ENCODE data around the gene OR2J2. TPM values are rescaled to one million over a fixed set of nuclear protein-coding genes. Genes with fewer than 3 reads are reported as not detected.
A peak's percentile ranks its signal among the peaks of the same experiment; 100 is the strongest.
"Not testable (repeated sequence)": the region's sequence is repeated elsewhere in the genome, so short reads cannot be mapped to it uniquely, and the experiment has no call there.

The OR2J2 gene
- total and polyA plus RNA-seq, 4 donors, result 0.11 to 0.40 TPM; not detected in 2

DNA sequence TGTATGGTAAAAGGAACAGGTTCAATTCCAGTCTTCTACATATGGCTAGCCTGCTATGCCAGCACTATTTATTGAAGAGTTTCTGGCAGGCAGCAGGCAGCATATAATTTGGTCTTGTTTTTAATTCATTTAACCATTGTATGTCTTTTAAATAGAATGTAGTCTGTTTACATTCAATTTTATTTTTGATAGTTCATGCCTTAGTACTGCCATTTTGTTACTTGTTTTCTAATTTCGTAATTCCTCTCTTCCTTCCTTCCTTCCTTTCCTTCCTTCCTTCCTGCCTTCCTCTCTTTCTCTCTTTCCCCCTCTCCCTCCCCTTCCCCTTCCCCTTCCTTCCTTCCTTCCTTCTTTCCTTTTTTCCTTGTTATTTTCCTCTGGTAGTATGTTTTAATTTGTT is 17.6 kb upstream of the OR2J2 start:
- peaks cover 4% of the 10 kb centered on the region for H3K9me3 ChIP-seq (ENCODE audit: control insufficient read depth, insufficient read depth, low read length)
- no CpG with 5 or more reads among the region's 1 CpG for WGBS (ENCODE audit: insufficient coverage)
- peak in 1 of 6 donors; percentile 8 for DNase-seq (ENCODE audit: low read depth in 4 of 6, low spot score in 6 of 6)
- no peaks in the 10 kb centered on the region for H3K4me1 ChIP-seq (ENCODE audit: control insufficient read depth, insufficient read depth, low read length)
- no peak overlapping the region for H3K4me3 ChIP-seq (ENCODE audit: low read depth, low read length)
- H3K36me3 ChIP-seq (ENCODE audit: control insufficient read depth, insufficient read depth, low read length), result no peaks in the 10 kb centered on the region
- H3K27ac ChIP-seq (ENCODE audit: low read depth, low read length), result no peak overlapping the region
- no peaks in the 10 kb centered on the region for H3K27me3 ChIP-seq (ENCODE audit: control insufficient read depth, insufficient read depth, low read length)

- H3K36me3 ChIP-seq (ENCODE audit: control insufficient read depth, insufficient read depth, low read length); H3K27me3 ChIP-seq (ENCODE audit: control insufficient read depth, insufficient read depth, low read length); DNase-seq (ENCODE audit: low read depth in 4 of 6, low spot score in 6 of 6); H3K4me1 ChIP-seq (ENCODE audit: control insufficient read depth, insufficient read depth, low read length); H3K9me3 ChIP-seq (ENCODE audit: control insufficient read depth, insufficient read depth, low read length); H3K27ac ChIP-seq (ENCODE audit: low read depth, low read length); H3K4me3 ChIP-seq (ENCODE audit: low read depth, low read length): not testable (repeated sequence)
- WGBS (ENCODE audit: insufficient coverage), result no CpG with 5 or more reads among the region's 1 CpG
Measured at GRCh38 chr6:29155182-29155581, 15.5 kb upstream of the OR2J2 start.

DNA sequence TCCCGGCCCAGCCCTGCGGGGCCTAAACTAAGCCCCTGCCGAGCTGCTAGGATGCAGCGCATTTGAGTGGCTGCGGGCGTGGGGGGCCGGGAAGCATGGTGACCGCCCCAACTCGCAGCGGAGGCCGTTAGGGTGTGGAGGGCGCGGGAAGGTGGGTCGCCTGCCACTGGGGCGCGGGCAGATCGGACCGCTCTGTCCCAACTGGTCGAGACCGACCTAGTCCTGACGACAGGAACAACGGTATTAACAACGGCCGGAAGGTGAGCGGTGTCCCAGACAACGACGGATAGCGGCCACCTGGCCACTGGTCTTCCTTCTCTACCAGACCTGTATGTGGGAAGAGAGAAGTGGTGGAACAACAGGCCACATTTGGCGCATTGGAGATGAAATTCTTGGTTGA is 10.8 kb upstream of the OR2J2 start:
- not testable (repeated sequence) for H3K4me1 ChIP-seq (ENCODE audit: control insufficient read depth, insufficient read depth, low read length); DNase-seq (ENCODE audit: low read depth in 4 of 6, low spot score in 6 of 6); H3K9me3 ChIP-seq (ENCODE audit: control insufficient read depth, insufficient read depth, low read length); H3K27ac ChIP-seq (ENCODE audit: low read depth, low read length); H3K4me3 ChIP-seq (ENCODE audit: low read depth, low read length); H3K36me3 ChIP-seq (ENCODE audit: control insufficient read depth, insufficient read depth, low read length); H3K27me3 ChIP-seq (ENCODE audit: control insufficient read depth, insufficient read depth, low read length)
- 96% methylated on average over 8 of the region's 29 CpGs for WGBS (ENCODE audit: insufficient coverage)

GRCh38 chr6:29165571-29165970 is 5.1 kb upstream of the OR2J2 start:
- H3K27me3 ChIP-seq (ENCODE audit: control insufficient read depth, insufficient read depth, low read length); H3K27ac ChIP-seq (ENCODE audit: low read depth, low read length); H3K9me3 ChIP-seq (ENCODE audit: control insufficient read depth, insufficient read depth, low read length); DNase-seq (ENCODE audit: low read depth in 4 of 6, low spot score in 6 of 6); H3K4me1 ChIP-seq (ENCODE audit: control insufficient read depth, insufficient read depth, low read length); H3K36me3 ChIP-seq (ENCODE audit: control insufficient read depth, insufficient read depth, low read length); H3K4me3 ChIP-seq (ENCODE audit: low read depth, low read length): not testable (repeated sequence)
- 97% methylated on average over 6 of the region's 28 CpGs for WGBS (ENCODE audit: insufficient coverage)

- Histone ChIP-seq H3K27ac (ENCODE audit: low read depth, low read length) (no peak overlapping the region), H3K9me3 (ENCODE audit: control insufficient read depth, insufficient read depth, low read length) (no peaks in the 10 kb centered on the region), H3K4me3 (ENCODE audit: low read depth, low read length) (no peak overlapping the region), H3K4me1 (ENCODE audit: control insufficient read depth, insufficient read depth, low read length) (no peaks in the 10 kb centered on the region), H3K27me3 (ENCODE audit: control insufficient read depth, insufficient read depth, low read length) (no peaks in the 10 kb centered on the region), H3K36me3 (ENCODE audit: control insufficient read depth, insufficient read depth, low read length) (no peaks in the 10 kb centered on the region)
- no CpG with 5 or more reads among the region's 1 CpG for WGBS (ENCODE audit: insufficient coverage)
- DNase-seq (ENCODE audit: low read depth in 4 of 6, low spot score in 6 of 6), result no peak
Measured at GRCh38 chr6:29171736-29172135, 1.0 kb downstream of the OR2J2 start.

DNA sequence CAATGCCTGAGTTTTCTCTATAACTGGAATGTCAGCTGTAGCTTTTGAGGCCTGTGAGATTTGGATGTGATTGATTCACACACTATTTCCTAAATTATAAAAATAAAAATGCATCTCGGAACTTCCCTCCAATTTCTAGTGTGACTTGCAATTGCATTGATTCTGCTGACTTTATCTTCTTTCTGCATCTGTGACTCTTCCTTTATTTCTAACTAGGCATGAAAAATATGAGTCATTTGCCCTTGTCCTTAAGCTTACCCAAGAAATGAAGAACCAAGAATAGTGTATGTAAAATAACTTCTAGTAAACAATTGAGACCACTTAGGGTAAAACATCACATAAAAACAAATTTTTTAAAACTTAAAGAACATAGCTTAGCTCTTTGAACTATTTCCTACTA is 12.9 kb downstream of the OR2J2 start:
- Histone ChIP-seq H3K27ac (ENCODE audit: low read depth, low read length) (no peak overlapping the region), H3K9me3 (ENCODE audit: control insufficient read depth, insufficient read depth, low read length) (no peaks in the 10 kb centered on the region), H3K4me1 (ENCODE audit: control insufficient read depth, insufficient read depth, low read length) (no peaks in the 10 kb centered on the region), H3K27me3 (ENCODE audit: control insufficient read depth, insufficient read depth, low read length) (no peaks in the 10 kb centered on the region), H3K4me3 (ENCODE audit: low read depth, low read length) (no peak overlapping the region), H3K36me3 (ENCODE audit: control insufficient read depth, insufficient read depth, low read length) (no peaks in the 10 kb centered on the region)
- no CpG with 5 or more reads among the region's 1 CpG for WGBS (ENCODE audit: insufficient coverage)
- no peak for DNase-seq (ENCODE audit: low read depth in 4 of 6, low spot score in 6 of 6)

DNA sequence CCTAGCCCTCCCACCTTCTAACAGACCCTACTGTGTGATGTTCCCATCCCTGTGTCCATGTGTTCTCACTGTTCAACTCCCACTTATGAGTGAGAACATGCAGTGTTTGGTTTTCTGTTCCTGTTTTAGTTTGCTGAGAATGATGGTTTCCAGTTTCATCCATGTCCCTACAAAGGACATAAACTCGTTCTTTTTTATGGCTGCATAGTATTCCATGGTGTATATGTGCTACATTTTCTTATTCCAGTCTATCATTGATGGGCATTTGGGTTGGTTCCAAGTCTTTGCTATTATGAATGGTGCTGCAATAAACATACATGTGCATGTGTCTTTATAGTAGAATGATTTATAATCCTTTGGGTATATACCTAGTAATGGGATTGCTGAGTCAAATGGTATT is 18.0 kb downstream of the OR2J2 start:
- not testable (repeated sequence) for H3K9me3 ChIP-seq (ENCODE audit: control insufficient read depth, insufficient read depth, low read length); H3K36me3 ChIP-seq (ENCODE audit: control insufficient read depth, insufficient read depth, low read length); H3K27ac ChIP-seq (ENCODE audit: low read depth, low read length); H3K4me1 ChIP-seq (ENCODE audit: control insufficient read depth, insufficient read depth, low read length); H3K4me3 ChIP-seq (ENCODE audit: low read depth, low read length); DNase-seq (ENCODE audit: low read depth in 4 of 6, low spot score in 6 of 6); H3K27me3 ChIP-seq (ENCODE audit: control insufficient read depth, insufficient read depth, low read length)
- WGBS (ENCODE audit: insufficient coverage), result no CpG with 5 or more reads among the region's 1 CpG

DNA sequence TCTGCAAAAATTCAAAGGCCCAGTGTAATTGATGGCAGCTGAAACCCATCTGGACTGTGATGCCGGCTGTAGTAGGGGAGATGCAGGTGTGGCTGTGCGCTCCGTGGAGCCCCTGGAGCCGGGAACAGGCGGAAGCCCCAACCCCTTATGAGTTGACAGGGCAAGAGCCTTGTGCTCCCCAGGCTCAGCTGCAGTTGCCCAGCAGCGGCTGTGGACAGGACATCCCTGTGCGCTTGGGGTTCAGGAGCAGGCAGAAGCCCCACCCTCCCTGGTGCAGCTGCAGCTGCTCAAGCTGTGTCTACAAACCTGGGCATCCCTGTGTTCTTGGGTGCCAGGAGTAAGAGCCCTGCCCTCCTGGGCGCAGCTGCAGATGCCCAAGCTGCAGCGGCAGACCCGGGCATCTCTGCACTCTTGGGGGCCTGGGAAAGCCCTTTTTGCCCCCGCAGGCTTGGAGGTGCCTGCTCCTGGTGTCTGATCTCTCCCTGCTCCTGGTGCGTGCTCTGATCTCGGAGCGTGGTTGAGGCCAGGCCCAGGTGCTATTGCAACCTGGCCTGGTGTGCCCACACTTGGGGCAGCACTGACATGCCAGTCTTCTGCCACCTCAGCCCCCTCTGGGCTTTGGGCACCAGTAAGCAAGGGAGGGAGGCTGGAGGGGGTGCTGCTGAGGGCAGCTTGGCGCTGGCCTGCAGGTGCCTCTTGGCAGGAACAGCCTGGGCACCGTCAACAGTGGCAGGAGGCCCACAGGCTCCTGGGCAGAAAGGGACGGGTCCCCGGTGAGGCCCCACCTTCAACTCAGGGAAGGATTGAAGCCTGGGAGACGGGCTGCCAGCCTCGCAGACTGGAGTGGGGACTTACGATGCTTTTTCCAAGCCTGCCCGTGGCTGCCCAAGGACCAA is 30.3 kb downstream of the OR2J2 start:
- Histone ChIP-seq H3K4me1 (ENCODE audit: control insufficient read depth, insufficient read depth, low read length) (no peaks in the 10 kb centered on the region), H3K27ac (ENCODE audit: low read depth, low read length) (no peak overlapping the region), H3K9me3 (ENCODE audit: control insufficient read depth, insufficient read depth, low read length) (no peaks in the 10 kb centered on the region), H3K36me3 (ENCODE audit: control insufficient read depth, insufficient read depth, low read length) (no peaks in the 10 kb centered on the region), H3K27me3 (ENCODE audit: control insufficient read depth, insufficient read depth, low read length) (no peaks in the 10 kb centered on the region), H3K4me3 (ENCODE audit: low read depth, low read length) (no peak overlapping the region)
- 86% methylated on average over 22 of the region's 22 CpGs for WGBS (ENCODE audit: insufficient coverage)
- no peak for DNase-seq (ENCODE audit: low read depth in 4 of 6, low spot score in 6 of 6)

DNA sequence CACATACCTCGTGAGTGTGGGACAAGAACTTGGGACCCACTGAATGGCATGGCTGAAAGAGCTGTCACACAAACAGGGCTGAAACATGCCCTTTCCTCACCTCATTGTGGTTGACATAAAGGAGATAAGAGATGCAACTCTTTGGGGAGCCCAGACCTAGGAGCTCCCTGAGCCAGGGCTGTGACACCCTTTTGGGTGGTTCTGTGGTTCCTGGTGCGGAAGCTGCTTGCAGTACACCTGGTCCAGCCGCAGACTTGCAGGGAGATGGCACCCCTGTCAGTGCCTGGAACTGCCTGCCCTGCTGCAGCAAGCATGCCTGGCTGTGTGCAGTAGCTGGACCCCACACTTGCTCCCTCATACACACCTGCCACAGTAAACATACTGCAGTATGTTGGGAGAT is 31.3 kb downstream of the OR2J2 start:
- Histone ChIP-seq H3K4me1 (ENCODE audit: control insufficient read depth, insufficient read depth, low read length) (no peaks in the 10 kb centered on the region), H3K27me3 (ENCODE audit: control insufficient read depth, insufficient read depth, low read length) (no peaks in the 10 kb centered on the region), H3K36me3 (ENCODE audit: control insufficient read depth, insufficient read depth, low read length) (no peaks in the 10 kb centered on the region), H3K27ac (ENCODE audit: low read depth, low read length) (no peak overlapping the region), H3K4me3 (ENCODE audit: low read depth, low read length) (no peak overlapping the region), H3K9me3 (ENCODE audit: control insufficient read depth, insufficient read depth, low read length) (no peaks in the 10 kb centered on the region)
- no peak for DNase-seq (ENCODE audit: low read depth in 4 of 6, low spot score in 6 of 6)
- 88% methylated on average over 2 of the region's 3 CpGs for whole genome bisulfite sequencing (ENCODE audit: insufficient coverage)

DNA sequence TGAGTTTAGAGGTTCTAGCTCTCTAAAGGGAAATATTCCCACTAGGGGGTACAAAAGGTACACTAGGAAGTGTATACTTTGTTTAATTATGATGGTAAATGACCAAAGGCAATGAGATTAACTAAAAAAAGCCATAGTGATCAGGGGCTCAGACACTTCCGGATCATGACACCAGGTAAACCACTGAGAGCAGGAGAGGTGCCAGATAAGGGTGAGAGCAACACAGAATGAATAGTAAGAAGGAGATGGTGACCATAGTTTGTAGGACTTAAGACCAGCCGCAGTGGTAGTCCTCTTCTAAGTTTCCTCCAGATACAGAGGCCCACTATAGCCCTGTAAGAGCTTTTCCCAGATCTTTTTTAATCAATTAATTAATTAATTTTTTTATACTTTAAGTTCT is 40.8 kb downstream of the OR2J2 start:
- Histone ChIP-seq H3K27me3 (ENCODE audit: control insufficient read depth, insufficient read depth, low read length) (no peaks in the 10 kb centered on the region), H3K4me1 (ENCODE audit: control insufficient read depth, insufficient read depth, low read length) (no peaks in the 10 kb centered on the region), H3K27ac (ENCODE audit: low read depth, low read length) (no peak overlapping the region), H3K4me3 (ENCODE audit: low read depth, low read length) (no peak overlapping the region), H3K9me3 (ENCODE audit: control insufficient read depth, insufficient read depth, low read length) (no peaks in the 10 kb centered on the region), H3K36me3 (ENCODE audit: control insufficient read depth, insufficient read depth, low read length) (no peaks in the 10 kb centered on the region)
- WGBS (ENCODE audit: insufficient coverage), result 100% methylated on average over 1 of the region's 2 CpGs
- DNase-seq (ENCODE audit: low read depth in 4 of 6, low spot score in 6 of 6), result no peak
